HEK293 (cell line): ENCODE results near the gene PTPN4.

ENCODE experiments used
- CTCF ChIA-PET: fragments of 350-600 bp; formaldehyde crosslinking; extraction: SDS; loops from one replicate; lab custom pipeline; 2021; ENCODE audit warnings: antibody characterized with exemption; lab: Yijun Ruan, JAX
- POLR2A ChIA-PET: fragments of 300-600 bp; formaldehyde crosslinking; extraction: SDS; loops from one replicate; lab custom pipeline; 2020; ENCODE audit warnings: antibody characterized with exemption, inconsistent platforms; lab: Yijun Ruan, JAX
- H3K27ac ChIP-seq: fragments of 200-500 bp; sonication (Bioruptor generic); 2 replicates; pipeline ENCODE4 v1.5.1; 2014; ENCODE audit warnings: low read depth, low read length, control low read depth, inconsistent platforms; ENCODE audit errors: extremely low read depth
- H3K36me3 ChIP-seq, 2 experiments: fragments of 200-500 bp in 1 of 2; sonication (Bioruptor generic) in 1 of 2; 1 replicate in 1 of 2; 2 replicates in 1 of 2; pipeline ENCODE4 v1.5.1; 2014 to 2017; ENCODE audit warnings: inconsistent platforms in 2 of 2, low read length in 2 of 2; ENCODE audit not compliant: control insufficient read depth in 2 of 2, insufficient read depth in 1 of 2
- H3K4me1 ChIP-seq: fragments of 200-500 bp; sonication (Bioruptor generic); 2 replicates; pipeline ENCODE4 v1.5.1; 2014; ENCODE audit warnings: mild to moderate bottlenecking, low read length, inconsistent platforms; ENCODE audit not compliant: control insufficient read depth, insufficient read depth
- H3K4me3 ChIP-seq: 2 replicates; pipeline ENCODE4 v1.5.1; 2011; ENCODE audit warnings: low read depth, mild to moderate bottlenecking, control low read depth, low read length, moderate library complexity
- H3K9me3 ChIP-seq: fragments of 200-500 bp; sonication (Bioruptor generic); 2 replicates; pipeline ENCODE4 v1.5.1; 2014; ENCODE audit warnings: low read depth, low read length, inconsistent platforms; ENCODE audit not compliant: control insufficient read depth, insufficient read depth
- ATF2 ChIP-seq: fragments of 450-650 bp; formaldehyde crosslinking; IDR thresholded peaks from 2 replicates; pipeline ENCODE4 v1.5.1; 2016; ENCODE audit warnings: missing biosample characterization, missing genetic modification characterization, low read depth
- BCL6B ChIP-seq: fragments of 450-650 bp; formaldehyde crosslinking; IDR thresholded peaks from 2 replicates; pipeline ENCODE4 v1.5.1; 2017; ENCODE audit warnings: missing biosample characterization, missing genetic modification characterization
- KLF16 ChIP-seq: fragments of 450-650 bp; formaldehyde crosslinking; IDR thresholded peaks from 2 replicates; pipeline ENCODE4 v1.5.1; 2017; ENCODE audit warnings: missing biosample characterization, missing genetic modification characterization
- PRDM2 ChIP-seq: fragments of 450-650 bp; formaldehyde crosslinking; IDR thresholded peaks from 2 replicates; pipeline ENCODE4 v1.5.1; 2016; ENCODE audit warnings: missing biosample characterization, missing genetic modification characterization, borderline replicate concordance
- SCRT2 ChIP-seq: fragments of 450-650 bp; formaldehyde crosslinking; IDR thresholded peaks from 2 replicates; pipeline ENCODE4 v1.5.1; 2016; ENCODE audit warnings: missing biosample characterization, missing genetic modification characterization
- TRIM28 ChIP-seq: IDR thresholded peaks from 2 replicates; pipeline ENCODE4 v1.6.1; 2011; ENCODE audit warnings: low read length, control low read depth, borderline replicate concordance
- ZBTB1 ChIP-seq: fragments of 450-650 bp; formaldehyde crosslinking; IDR thresholded peaks from 2 replicates; pipeline ENCODE4 v1.5.1; 2016; ENCODE audit warnings: missing biosample characterization, missing genetic modification characterization
- ZBTB10 ChIP-seq: fragments of 450-650 bp; formaldehyde crosslinking; IDR thresholded peaks from 2 replicates; pipeline ENCODE4 v1.5.1; 2016; ENCODE audit warnings: missing biosample characterization, missing genetic modification characterization
- ZBTB21 ChIP-seq: fragments of 450-650 bp; formaldehyde crosslinking; IDR thresholded peaks from 2 replicates; pipeline ENCODE4 v1.5.1; 2017; ENCODE audit warnings: missing biosample characterization, missing genetic modification characterization
- ZIC2 ChIP-seq: fragments of 450-650 bp; formaldehyde crosslinking; IDR thresholded peaks from 2 replicates; pipeline ENCODE4 v1.5.1; 2016; ENCODE audit warnings: missing biosample characterization, missing genetic modification characterization
- ZNF148 ChIP-seq: fragments of 450-650 bp; formaldehyde crosslinking; IDR thresholded peaks from 2 replicates; pipeline ENCODE4 v1.5.0; 2017; ENCODE audit warnings: missing biosample characterization, missing genetic modification characterization, borderline replicate concordance
- ZNF23 ChIP-seq: fragments of 450-650 bp; formaldehyde crosslinking; IDR thresholded peaks from 2 replicates; pipeline ENCODE4 v1.5.1; 2016; ENCODE audit warnings: missing biosample characterization, missing genetic modification characterization, borderline replicate concordance
- ZNF404 ChIP-seq: fragments of 450-650 bp; formaldehyde crosslinking; IDR thresholded peaks from 2 replicates; pipeline ENCODE4 v1.5.1; 2017; ENCODE audit warnings: missing biosample characterization, missing genetic modification characterization
- ZNF473 ChIP-seq: fragments of 450-650 bp; formaldehyde crosslinking; IDR thresholded peaks from 2 replicates; pipeline ENCODE4 v1.5.1; 2017; ENCODE audit warnings: missing biosample characterization, missing genetic modification characterization
- ZNF510 ChIP-seq: fragments of 450-650 bp; formaldehyde crosslinking; IDR thresholded peaks from 2 replicates; pipeline ENCODE4 v1.5.1; 2018; ENCODE audit warnings: mild to moderate bottlenecking, missing genetic modification characterization, missing biosample characterization; ENCODE audit not compliant: insufficient replicate concordance
- ZNF544 ChIP-seq: fragments of 450-650 bp; formaldehyde crosslinking; IDR thresholded peaks from 2 replicates; pipeline ENCODE4 v1.5.0; 2017; ENCODE audit warnings: missing biosample characterization, missing genetic modification characterization
- ZNF677 ChIP-seq: fragments of 450-650 bp; IDR thresholded peaks from 2 replicates; pipeline ENCODE4 v1.5.0; 2018; ENCODE audit warnings: missing biosample characterization, mild to moderate bottlenecking, missing genetic modification characterization, moderate library complexity
- ZNF747 ChIP-seq: fragments of 450-650 bp; formaldehyde crosslinking; IDR thresholded peaks from 2 replicates; pipeline ENCODE4 v1.5.1; 2016; ENCODE audit warnings: missing biosample characterization, missing genetic modification characterization

The PTPN4 gene

GRCh38 chr2:119749477-119750012 lies 10.2 kb upstream of the PTPN4 start:
- POLR2A ChIA-PET: no interaction called here
- TF ChIP-seq TRIM28 (no peak), ZNF23 (tag by site-specific recombination) (no peak), ZBTB10 (tag by site-specific recombination) (no peak), ATF2 (tag by site-specific recombination) (no peak), BCL6B (tag by site-specific recombination) (no peak), SCRT2 (no peak), ZNF747 (no peak)
- CTCF ChIA-PET: interaction anchor here (1.8 kb wide), 1 partner anchor 425 kb away, joined by 5 read pairs; no protein-coding TSS in a partner anchor
- Histone ChIP-seq H3K9me3 (no peaks in the 10 kb centered on the region), H3K4me1 (no peaks in the 10 kb centered on the region), H3K27ac (no peak overlapping the region), H3K4me3 (no peak overlapping the region), H3K36me3 (no peaks in the 10 kb centered on the region)

- POLR2A ChIA-PET: no interaction called here
- Histone ChIP-seq H3K9me3 (no peaks in the 10 kb centered on the region), H3K36me3 (no peaks in the 10 kb centered on the region), H3K4me3 (no peak overlapping the region), H3K4me1 (no peaks in the 10 kb centered on the region), H3K27ac (no peak overlapping the region)
- TF ChIP-seq PRDM2 (tag by site-specific recombination) (no peak), ZNF677 (no peak), KLF16 (tag by site-specific recombination) (no peak), ZBTB21 (tag by site-specific recombination) (no peak), ZBTB1 (no peak), ZNF510 (tag by site-specific recombination) (no peak), ZIC2 (tag by site-specific recombination) (no peak), ZNF544 (tag by site-specific recombination) (no peak), ZNF148 (tag by site-specific recombination) (no peak), ZNF473 (no peak), ZNF404 (no peak)
- CTCF ChIA-PET: interaction anchor here (0.5 to 1.0 kb wide), 3 partner anchors 10 to 212 kb away, joined by 3 read pairs; no protein-coding TSS in a partner anchor
These were observed 8.0 kb upstream of the PTPN4 start for GRCh38 chr2:119751706-119752105.
